Liver (tissue), 9 donors: Measurements from ENCODE around the gene ERI2. TPM values are rescaled to one million over a fixed set of nuclear protein-coding genes. Genes with fewer than 3 reads are reported as not detected.

ENCODE experiments used
- DNase-seq: peaks from one replicate; pipeline ENCODE4 v3.0.0-alpha.2; 2017; ENCODE audit warnings: low spot score
- H3K27ac ChIP-seq, 2 donors: one replicate each; pipeline ENCODE4 v1.7.0; 2013; ENCODE audit warnings: inconsistent platforms in 2 of 2, low read length in 2 of 2, control low read depth in 1 of 2, low read depth in 1 of 2, mild to moderate bottlenecking in 1 of 2
- H3K27me3 ChIP-seq, 4 donors: one replicate each; pipeline versions ENCODE4 v1.6.1 to v1.7.0; 2013; ENCODE audit warnings: low read length in 3 of 4, inconsistent platforms in 1 of 4, mild to moderate bottlenecking in 1 of 4, moderate library complexity in 1 of 4; ENCODE audit not compliant: control insufficient read depth in 4 of 4, insufficient read depth in 4 of 4
- H3K36me3 ChIP-seq, 4 donors: one replicate each; pipeline versions ENCODE4 v1.6.1 to v1.7.0; 2013; ENCODE audit warnings: low read length in 3 of 4, mild to moderate bottlenecking in 3 of 4, low read depth in 1 of 4, moderate library complexity in 1 of 4; ENCODE audit not compliant: control insufficient read depth in 4 of 4, insufficient read depth in 3 of 4
- H3K4me1 ChIP-seq, 4 donors: one replicate each; pipeline versions ENCODE4 v1.6.1 to v1.7.0; 2013; ENCODE audit warnings: low read length in 3 of 4, mild to moderate bottlenecking in 3 of 4, moderate library complexity in 1 of 4; ENCODE audit not compliant: control insufficient read depth in 4 of 4, insufficient read depth in 4 of 4
- H3K4me3 ChIP-seq, 3 donors: one replicate each; pipeline versions ENCODE4 v1.6.1 to v1.7.0; 2013; ENCODE audit warnings: low read length in 3 of 3, control low read depth in 1 of 3, low read depth in 1 of 3, mild to moderate bottlenecking in 1 of 3
- H3K9ac ChIP-seq, 2 donors: one replicate each; pipeline ENCODE4 v1.7.0; 2013; ENCODE audit warnings: low read length in 2 of 2, mild to moderate bottlenecking in 2 of 2, moderate library complexity in 2 of 2, control low read depth in 1 of 2, low read depth in 1 of 2
- H3K9me3 ChIP-seq, 4 donors: one replicate each; pipeline versions ENCODE4 v1.6.1 to v1.7.0; 2013; ENCODE audit warnings: low read length in 3 of 4; ENCODE audit not compliant: control insufficient read depth in 4 of 4
- CTCF ChIP-seq: fragments of 150-350 bp; IDR thresholded peaks from 2 replicates; pipeline ENCODE4 v1.5.1; 2017; ENCODE audit warnings: improper control_type of control experiment, low read depth, low read length; ENCODE audit not compliant: missing input control
- FOXA1 ChIP-seq: IDR thresholded peaks from 2 replicates; pipeline ENCODE4 v1.6.1; 2016; ENCODE audit warnings: antibody characterized with exemption
- FOXA2 ChIP-seq: IDR thresholded peaks from 2 replicates; pipeline ENCODE4 v1.6.1; 2016; ENCODE audit warnings: antibody characterized with exemption
- GABPA ChIP-seq, 2 donors: IDR thresholded peaks in 1 of 2; conservative IDR thresholded peaks in 1 of 2; 2 replicates each; pipeline ENCODE4 v1.6.1; 2016; ENCODE audit warnings: antibody characterized with exemption in 2 of 2, mild to moderate bottlenecking in 1 of 2, moderate library complexity in 1 of 2
- HNF4A ChIP-seq, 2 donors: conservative IDR thresholded peaks; 2 replicates each; pipeline ENCODE4 v1.6.1; 2016; ENCODE audit warnings: antibody characterized with exemption in 2 of 2, mild to moderate bottlenecking in 2 of 2
- HNF4G ChIP-seq: IDR thresholded peaks from 2 replicates; pipeline ENCODE4 v1.6.1; 2016; ENCODE audit warnings: antibody characterized with exemption
- JUND ChIP-seq, 2 donors: IDR thresholded peaks; 2 replicates each; pipeline ENCODE4 v1.6.1; 2016; ENCODE audit warnings: antibody characterized with exemption in 2 of 2
- MAX ChIP-seq: IDR thresholded peaks from 2 replicates; pipeline ENCODE4 v1.6.1; 2016; ENCODE audit warnings: antibody characterized with exemption
- NR2F2 ChIP-seq: IDR thresholded peaks from 2 replicates; pipeline ENCODE4 v1.6.1; 2016; ENCODE audit warnings: antibody characterized with exemption
- RAD21 ChIP-seq, 2 donors: IDR thresholded peaks; 2 replicates each; pipeline ENCODE4 v1.6.1; 2016; ENCODE audit warnings: antibody characterized with exemption in 2 of 2, mild to moderate bottlenecking in 2 of 2
- REST ChIP-seq: IDR thresholded peaks from 2 replicates; pipeline ENCODE4 v1.6.1; 2016; ENCODE audit warnings: antibody characterized with exemption, mild to moderate bottlenecking
- RXRA ChIP-seq, 2 donors: IDR thresholded peaks; 2 replicates each; pipeline ENCODE4 v1.6.1; 2017 to 2018; ENCODE audit warnings: antibody characterized with exemption in 2 of 2, mild to moderate bottlenecking in 1 of 2
- SP1 ChIP-seq: IDR thresholded peaks from 2 replicates; pipeline ENCODE4 v1.6.1; 2018; ENCODE audit warnings: antibody characterized with exemption, mild to moderate bottlenecking
- TAF1 ChIP-seq: conservative IDR thresholded peaks from 2 replicates; pipeline ENCODE4 v1.6.1; 2016; ENCODE audit warnings: antibody characterized with exemption, mild to moderate bottlenecking
- YY1 ChIP-seq: IDR thresholded peaks from 2 replicates; pipeline ENCODE4 v1.6.1; 2016; ENCODE audit warnings: antibody characterized with exemption, mild to moderate bottlenecking
- ZBTB33 ChIP-seq: IDR thresholded peaks from 2 replicates; pipeline ENCODE4 v1.6.1; 2016; ENCODE audit warnings: antibody characterized with exemption
- WGBS: extraction: QIAGEN DNeasy Blood & Tissue Kit; methylation state at CpG from one replicate; pipeline ENCODE4 v1.1.7; 2013; 5-methylcytosine and 5-hydroxymethylcytosine counted together
- polyA plus RNA-seq, 2 donors: library from polyadenylated mRNA; stranded (reverse) in 1 of 2; unstranded in 1 of 2; fragments of 200-250 nt in 1 of 2; fragments of >200 nt in 1 of 2; fragmentation: Nextera tagmentation in 1 of 2; extraction: Ambion mirVana in 1 of 2; gene quantifications; one replicate each; pipeline versions ENCODE4 v1.2.1 to v1.2.3, GENCODE V29; 2013 to 2015
- total RNA-seq, 2 donors: library from RNA; depleted of rRNA; stranded (reverse); fragments of >200 nt; gene quantifications; one replicate each; pipeline ENCODE4 v1.2.3, GENCODE V29; 2014
- donor health status: healthy.
- donor health status: healthy.
- donor health status: healthy.
- donor health status: healthy.
- donor health status: healthy.

Gene ERI2
- total and polyA plus RNA-seq, 4 donors = 8.8 to 79.1 (median 19.1) TPM

- Histone ChIP-seq H3K4me3 (no peak overlapping the region), H3K4me1 (no peaks in the 10 kb centered on the region), H3K36me3 (no peaks in the 10 kb centered on the region), H3K9me3 (no peaks in the 10 kb centered on the region), H3K27ac (no peak overlapping the region), H3K9ac (no peak overlapping the region), H3K27me3 (no peaks in the 10 kb centered on the region)
- WGBS = 87% methylated on average over 2 of the region's 2 CpGs
- no peak for DNase-seq
- TF ChIP-seq CTCF (no peak), HNF4A (conservative IDR thresholded peaks at IDR 0.05) (no peak), SP1 (no peak), MAX (no peak), GABPA (IDR thresholded peaks at IDR 0.05 in 1 of 2, conservative IDR thresholded peaks at IDR 0.05 in 1 of 2) (no peak), FOXA2 (no peak), NR2F2 (no peak), YY1 (no peak), FOXA1 (no peak)
These were observed 6.2 kb upstream of the ERI2 start for GRCh38 chr16:20812510-20812909.

- H3K9me3 ChIP-seq = no peaks in the 10 kb centered on the region
- no peak overlapping the region for H3K27ac ChIP-seq
- peaks cover 2 to 4% (median 3%) of the 10 kb centered on the region in 4 donors for H3K4me1 ChIP-seq
- H3K4me3 ChIP-seq = no peak overlapping the region
- H3K36me3 ChIP-seq = no peaks in the 10 kb centered on the region
- TF ChIP-seq TAF1 (no peak), ZBTB33 (no peak), RAD21 (IDR thresholded peaks at IDR 0.05) (no peak), JUND (IDR thresholded peaks at IDR 0.05) (no peak), HNF4A (conservative IDR thresholded peaks at IDR 0.05) (no peak), CTCF (no peak), FOXA1 (no peak), HNF4G (no peak), YY1 (no peak), NR2F2 (no peak), REST (no peak), SP1 (no peak), RXRA (IDR thresholded peaks at IDR 0.05) (no peak)
- H3K27me3 ChIP-seq = no peaks in the 10 kb centered on the region
- 90% methylated on average over 10 of the region's 10 CpGs for WGBS
- no peak overlapping the region for H3K9ac ChIP-seq
- DNase-seq = no peak
These were observed 5.7 kb upstream of the ERI2 start for GRCh38 chr16:20811889-20812439.
